WTC11 (cell line): Measurements from ENCODE around the gene CRY2. TPM values are rescaled to one million over a fixed set of nuclear protein-coding genes. Genes with fewer than 3 reads are reported as not detected.

Source experiments
- ATF2 ChIP-seq: sonication (generic); formaldehyde crosslinking; IDR thresholded peaks from 2 replicates; pipeline ENCODE4 v1.8.1; 2022; ENCODE audit warnings: low read depth, missing genetic modification reagents, borderline replicate concordance
- ATF3 ChIP-seq: sonication (generic); formaldehyde crosslinking; conservative IDR thresholded peaks from 2 replicates; pipeline ENCODE4 v1.8.1; 2022; ENCODE audit warnings: mild to moderate bottlenecking, missing genetic modification reagents
- ATF6 ChIP-seq: sonication (generic); formaldehyde crosslinking; IDR thresholded peaks from 2 replicates; pipeline ENCODE4 v1.8.1; 2023; ENCODE audit warnings: mild to moderate bottlenecking, missing genetic modification reagents
- CDX4 ChIP-seq: fragments of 250-450 bp; sonication (Bioruptor Pico); IDR thresholded peaks from 2 replicates; pipeline ENCODE4 v1.9.0; 2021; ENCODE audit warnings: moderate library complexity, mild to moderate bottlenecking, inconsistent platforms, borderline replicate concordance
- CTCF ChIP-seq: fragments of 200-600 bp; IDR thresholded peaks from 2 replicates; pipeline ENCODE4 v1.8.0; 2022; ENCODE audit warnings: antibody characterized with exemption
- EMX1 ChIP-seq: fragments of 250-450 bp; sonication (Bioruptor Pico); IDR thresholded peaks from 2 replicates; pipeline ENCODE4 v1.8.0; 2021; ENCODE audit warnings: mild to moderate bottlenecking
- FOXK1 ChIP-seq: sonication (generic); formaldehyde crosslinking; IDR thresholded peaks from 2 replicates; pipeline ENCODE4 v1.8.0; 2022; ENCODE audit warnings: mild to moderate bottlenecking, moderate library complexity, missing genetic modification reagents
- FOXP1 ChIP-seq: sonication (generic); formaldehyde crosslinking; IDR thresholded peaks from 2 replicates; pipeline ENCODE4 v1.8.0; 2022; ENCODE audit warnings: missing genetic modification reagents, mild to moderate bottlenecking, moderate library complexity, borderline replicate concordance
- FOXP4 ChIP-seq: sonication (generic); formaldehyde crosslinking; IDR thresholded peaks from 2 replicates; pipeline ENCODE4 v1.8.0; 2022; ENCODE audit warnings: mild to moderate bottlenecking, missing genetic modification reagents
- GRHL2 ChIP-seq: fragments of 250-450 bp; sonication (Bioruptor Pico); IDR thresholded peaks from 2 replicates; pipeline ENCODE4 v1.8.0; 2022; ENCODE audit warnings: mild to moderate bottlenecking, moderate library complexity; ENCODE audit not compliant: insufficient replicate concordance, severe bottlenecking
- JAZF1 ChIP-seq: fragments of 250-450 bp; sonication (Bioruptor Pico); IDR thresholded peaks from 2 replicates; pipeline ENCODE4 v1.9.0; 2021; ENCODE audit warnings: moderate library complexity, mild to moderate bottlenecking, inconsistent platforms
- JUN ChIP-seq: sonication (generic); formaldehyde crosslinking; IDR thresholded peaks from 2 replicates; pipeline ENCODE4 v1.8.0; 2023; ENCODE audit warnings: mild to moderate bottlenecking, missing genetic modification reagents
- MYBL2 ChIP-seq: sonication (generic); formaldehyde crosslinking; IDR thresholded peaks from 2 replicates; pipeline ENCODE4 v1.8.1; 2023; ENCODE audit warnings: mild to moderate bottlenecking, moderate library complexity, missing genetic modification reagents
- NFATC4 ChIP-seq: fragments of 250-450 bp; sonication (Bioruptor Pico); IDR thresholded peaks from 2 replicates; pipeline ENCODE4 v1.9.0; 2021; ENCODE audit warnings: mild to moderate bottlenecking
- PRRX2 ChIP-seq: fragments of 250-450 bp; sonication (Bioruptor Pico); IDR thresholded peaks from 2 replicates; pipeline ENCODE4 v1.8.0; 2021; ENCODE audit warnings: mild to moderate bottlenecking
- TCF7 ChIP-seq: sonication (generic); formaldehyde crosslinking; IDR thresholded peaks from 2 replicates; pipeline ENCODE4 v1.8.0; 2022; ENCODE audit warnings: mild to moderate bottlenecking, low read depth, missing genetic modification reagents, moderate library complexity
- TEAD1 ChIP-seq: sonication (generic); formaldehyde crosslinking; IDR thresholded peaks from 2 replicates; pipeline ENCODE4 v1.8.0; 2022; ENCODE audit warnings: mild to moderate bottlenecking, missing genetic modification reagents
- TP53 ChIP-seq: sonication (generic); formaldehyde crosslinking; IDR thresholded peaks from 2 replicates; pipeline ENCODE4 v1.8.1; 2023; ENCODE audit warnings: mild to moderate bottlenecking, missing genetic modification reagents
- ZBTB21 ChIP-seq: sonication (generic); formaldehyde crosslinking; IDR thresholded peaks from 2 replicates; pipeline ENCODE4 v1.8.1; 2023; ENCODE audit warnings: mild to moderate bottlenecking, missing genetic modification reagents, borderline replicate concordance
- ZNF138 ChIP-seq: sonication (generic); formaldehyde crosslinking; conservative IDR thresholded peaks from 2 replicates; pipeline ENCODE4 v1.8.1; 2022; ENCODE audit warnings: mild to moderate bottlenecking, moderate library complexity, missing genetic modification reagents
- ZNF219 ChIP-seq: sonication (generic); formaldehyde crosslinking; IDR thresholded peaks from 2 replicates; pipeline ENCODE4 v1.8.0; 2023; ENCODE audit warnings: missing genetic modification reagents, mild to moderate bottlenecking, borderline replicate concordance
- ZNF396 ChIP-seq: fragments of 250-450 bp; sonication (Bioruptor Pico); IDR thresholded peaks from 2 replicates; pipeline ENCODE4 v1.8.0; 2021; ENCODE audit warnings: mild to moderate bottlenecking, moderate library complexity, borderline replicate concordance
- ZNF512 ChIP-seq: sonication (generic); formaldehyde crosslinking; IDR thresholded peaks from 2 replicates; pipeline ENCODE4 v1.8.1; 2022; ENCODE audit warnings: missing genetic modification reagents, borderline replicate concordance
- total RNA-seq: library from RNA; stranded (reverse); gene quantifications from 3 replicates; pipeline ENCODE4 v1.2.3, GENCODE V29; 2021
- TF ChIP-seq, protein P1 (sequence below): fragments of 250-450 bp; sonication (Bioruptor Pico); IDR thresholded peaks from 2 replicates; pipeline ENCODE4 v1.9.0; 2021; ENCODE audit warnings: mild to moderate bottlenecking
- TF ChIP-seq, protein P2 (sequence below): sonication (generic); formaldehyde crosslinking; IDR thresholded peaks from 2 replicates; pipeline ENCODE4 v1.8.0; 2022; ENCODE audit warnings: mild to moderate bottlenecking, missing genetic modification reagents
- TF ChIP-seq, protein P3 (sequence below): sonication (generic); formaldehyde crosslinking; IDR thresholded peaks from 2 replicates; pipeline ENCODE4 v1.8.1; 2023; ENCODE audit warnings: mild to moderate bottlenecking, missing genetic modification reagents, moderate library complexity

CRY2 gene
- total RNA-seq, 1 experiment from 2014 or later, result 18.3 TPM

GRCh38 chr11:45917623-45918330 lies 70.5 kb downstream of the CRY2 start, which contains the start of gene PEX16 (continued):
- TF ChIP-seq PRRX2 (CRISPR knock-in tag), result no peak
- no peak for TF ChIP-seq ZNF138
- TF ChIP-seq TCF7 (CRISPR knock-in tag), result no peak
- TF ChIP-seq GRHL2 (CRISPR knock-in tag), result no peak
- TF ChIP-seq ZNF219 (CRISPR knock-in tag), result no peak
- no peak for TF ChIP-seq ZBTB21 (CRISPR knock-in tag)
- TF ChIP-seq FOXP1 (CRISPR knock-in tag), result no peak
- no peak for TF ChIP-seq NFATC4 (CRISPR knock-in tag)
- TF ChIP-seq FOXK1 (CRISPR knock-in tag), result no peak; the same call in none of the 2 replicates
- no peak for TF ChIP-seq ZNF396 (CRISPR knock-in tag)
- TF ChIP-seq ATF2, result no peak
- TF ChIP-seq CTCF, result no peak
- no peak for TF ChIP-seq TP53
- TF ChIP-seq JAZF1, result no peak
- peak; percentile 30; the same call in 1 of the 2 replicates for TF ChIP-seq TEAD1 (CRISPR knock-in tag)
- TF ChIP-seq ATF3, result no peak
- TF ChIP-seq, protein P1, sequence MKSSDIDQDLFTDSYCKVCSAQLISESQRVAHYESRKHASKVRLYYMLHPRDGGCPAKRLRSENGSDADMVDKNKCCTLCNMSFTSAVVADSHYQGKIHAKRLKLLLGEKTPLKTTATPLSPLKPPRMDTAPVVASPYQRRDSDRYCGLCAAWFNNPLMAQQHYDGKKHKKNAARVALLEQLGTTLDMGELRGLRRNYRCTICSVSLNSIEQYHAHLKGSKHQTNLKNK (CRISPR knock-in tag), result no peak
- no peak for TF ChIP-seq ZNF512 (CRISPR knock-in tag)
- TF ChIP-seq EMX1 (CRISPR knock-in tag), result no peak
- TF ChIP-seq CDX4 (CRISPR knock-in tag), result no peak
- no peak for TF ChIP-seq JUN
- TF ChIP-seq, protein P2, sequence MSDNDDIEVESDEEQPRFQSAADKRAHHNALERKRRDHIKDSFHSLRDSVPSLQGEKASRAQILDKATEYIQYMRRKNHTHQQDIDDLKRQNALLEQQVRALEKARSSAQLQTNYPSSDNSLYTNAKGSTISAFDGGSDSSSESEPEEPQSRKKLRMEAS (CRISPR knock-in tag), result no peak
- no peak; the same call in 1 of the 2 replicates for TF ChIP-seq MYBL2 (CRISPR knock-in tag)
- TF ChIP-seq, protein P3, sequence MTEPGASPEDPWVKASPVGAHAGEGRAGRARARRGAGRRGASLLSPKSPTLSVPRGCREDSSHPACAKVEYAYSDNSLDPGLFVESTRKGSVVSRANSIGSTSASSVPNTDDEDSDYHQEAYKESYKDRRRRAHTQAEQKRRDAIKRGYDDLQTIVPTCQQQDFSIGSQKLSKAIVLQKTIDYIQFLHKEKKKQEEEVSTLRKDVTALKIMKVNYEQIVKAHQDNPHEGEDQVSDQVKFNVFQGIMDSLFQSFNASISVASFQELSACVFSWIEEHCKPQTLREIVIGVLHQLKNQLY (CRISPR knock-in tag), result no peak
- TF ChIP-seq FOXP4 (CRISPR knock-in tag), result no peak
- no peak for TF ChIP-seq ATF6
